IMR-90 (cell line): Measurements from ENCODE around the gene NXPH2.

ENCODE experiments used
- CHD1 ChIP-seq: IDR thresholded peaks from 2 replicates; pipeline ENCODE4 v1.6.1; 2012; ENCODE audit warnings: low read depth, low read length, improper control_type of control experiment
- TF ChIP-seq, protein P1 (sequence below): conservative IDR thresholded peaks from 2 replicates; pipeline ENCODE4 v1.5.1; 2012; ENCODE audit warnings: mild to moderate bottlenecking, low read depth, low read length, improper control_type of control experiment

DNA sequence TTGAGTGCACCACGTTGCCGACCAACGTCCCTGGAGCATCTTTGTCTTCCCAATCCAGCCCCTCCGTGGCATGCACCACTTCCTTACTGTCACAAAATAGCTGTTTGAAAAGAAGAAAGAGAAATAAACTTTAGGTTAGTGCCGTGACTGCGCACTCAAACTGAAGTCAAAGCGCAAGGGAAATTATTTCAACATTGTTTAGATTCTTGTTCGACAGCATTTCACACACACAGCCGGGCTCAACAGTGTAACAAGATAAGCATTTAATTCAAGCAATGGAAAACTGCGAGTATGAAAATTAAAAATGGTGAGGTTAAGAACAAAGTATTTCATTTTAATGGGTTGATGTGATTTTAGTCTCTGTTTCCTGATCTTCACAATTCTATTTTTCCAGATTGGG lies 108.6 kb downstream of the NXPH2 start:
- TF ChIP-seq, protein P1, sequence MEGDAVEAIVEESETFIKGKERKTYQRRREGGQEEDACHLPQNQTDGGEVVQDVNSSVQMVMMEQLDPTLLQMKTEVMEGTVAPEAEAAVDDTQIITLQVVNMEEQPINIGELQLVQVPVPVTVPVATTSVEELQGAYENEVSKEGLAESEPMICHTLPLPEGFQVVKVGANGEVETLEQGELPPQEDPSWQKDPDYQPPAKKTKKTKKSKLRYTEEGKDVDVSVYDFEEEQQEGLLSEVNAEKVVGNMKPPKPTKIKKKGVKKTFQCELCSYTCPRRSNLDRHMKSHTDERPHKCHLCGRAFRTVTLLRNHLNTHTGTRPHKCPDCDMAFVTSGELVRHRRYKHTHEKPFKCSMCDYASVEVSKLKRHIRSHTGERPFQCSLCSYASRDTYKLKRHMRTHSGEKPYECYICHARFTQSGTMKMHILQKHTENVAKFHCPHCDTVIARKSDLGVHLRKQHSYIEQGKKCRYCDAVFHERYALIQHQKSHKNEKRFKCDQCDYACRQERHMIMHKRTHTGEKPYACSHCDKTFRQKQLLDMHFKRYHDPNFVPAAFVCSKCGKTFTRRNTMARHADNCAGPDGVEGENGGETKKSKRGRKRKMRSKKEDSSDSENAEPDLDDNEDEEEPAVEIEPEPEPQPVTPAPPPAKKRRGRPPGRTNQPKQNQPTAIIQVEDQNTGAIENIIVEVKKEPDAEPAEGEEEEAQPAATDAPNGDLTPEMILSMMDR, result no peak
- TF ChIP-seq CHD1, result no peak
